Stimulated activated CD8-positive, alpha-beta memory T cell treated with anti-CD3 and anti-CD28 coated beads, Interleukin-7, amount 100 ng/mL, for 48 hours (primary cell): ENCODE measurements around the gene NTF3.

Experiments used
- DNase-seq, 2 donors: peaks; one replicate each; pipeline ENCODE4 v3.0.0-alpha.2; 2020; ENCODE audit warnings: low read depth in 1 of 2; ENCODE audit errors: extremely low read depth in 1 of 2

The NTF3 gene

GRCh38 chr12:5509557-5509956 lies 77.6 kb downstream of the NTF3 start:
- no peak for DNase-seq

GRCh38 chr12:5510251-5510805 lies 78.4 kb downstream of the NTF3 start:
- DNase-seq: no peak

GRCh38 chr12:5511256-5511643 lies 79.3 kb downstream of the NTF3 start:
- no peak for DNase-seq

- DNase-seq: no peak
Measured at GRCh38 chr12:5511644-5512600, 80.0 kb downstream of the NTF3 start.

- DNase-seq: no peak
Measured at GRCh38 chr12:5512601-5512970, 80.7 kb downstream of the NTF3 start.

GRCh38 chr12:5513406-5513805 lies 81.5 kb downstream of the NTF3 start:
- DNase-seq: no peak

- DNase-seq: no peak
Measured at GRCh38 chr12:5514016-5514415, 82.1 kb downstream of the NTF3 start.

- no peak for DNase-seq
Measured at GRCh38 chr12:5514545-5514944, 82.6 kb downstream of the NTF3 start.

GRCh38 chr12:5515458-5515857 lies 83.5 kb downstream of the NTF3 start:
- no peak for DNase-seq

- DNase-seq: no peak
Measured at GRCh38 chr12:5516371-5517241, 84.7 kb downstream of the NTF3 start.

GRCh38 chr12:5518584-5519365 lies 86.9 kb downstream of the NTF3 start:
- DNase-seq: no peak

- DNase-seq: no peak
Measured at GRCh38 chr12:5520037-5520436, 88.1 kb downstream of the NTF3 start.

GRCh38 chr12:5520831-5521230 lies 88.9 kb downstream of the NTF3 start:
- no peak for DNase-seq

GRCh38 chr12:5521456-5522325 lies 89.8 kb downstream of the NTF3 start:
- DNase-seq: no peak

- no peak for DNase-seq
Measured at GRCh38 chr12:5522432-5523335, 90.8 kb downstream of the NTF3 start.

GRCh38 chr12:5523396-5524115 lies 91.6 kb downstream of the NTF3 start:
- DNase-seq: no peak

- DNase-seq: no peak
Measured at GRCh38 chr12:5524116-5524768, 92.3 kb downstream of the NTF3 start.
